ENCODE data around the gene MST1. TPM values are rescaled to one million over a fixed set of nuclear protein-coding genes. Genes with fewer than 3 reads are reported as not detected.

Gene MST1
- total RNA-seq, 1 experiment from 2014 or later: 1.7 TPM

DNA sequence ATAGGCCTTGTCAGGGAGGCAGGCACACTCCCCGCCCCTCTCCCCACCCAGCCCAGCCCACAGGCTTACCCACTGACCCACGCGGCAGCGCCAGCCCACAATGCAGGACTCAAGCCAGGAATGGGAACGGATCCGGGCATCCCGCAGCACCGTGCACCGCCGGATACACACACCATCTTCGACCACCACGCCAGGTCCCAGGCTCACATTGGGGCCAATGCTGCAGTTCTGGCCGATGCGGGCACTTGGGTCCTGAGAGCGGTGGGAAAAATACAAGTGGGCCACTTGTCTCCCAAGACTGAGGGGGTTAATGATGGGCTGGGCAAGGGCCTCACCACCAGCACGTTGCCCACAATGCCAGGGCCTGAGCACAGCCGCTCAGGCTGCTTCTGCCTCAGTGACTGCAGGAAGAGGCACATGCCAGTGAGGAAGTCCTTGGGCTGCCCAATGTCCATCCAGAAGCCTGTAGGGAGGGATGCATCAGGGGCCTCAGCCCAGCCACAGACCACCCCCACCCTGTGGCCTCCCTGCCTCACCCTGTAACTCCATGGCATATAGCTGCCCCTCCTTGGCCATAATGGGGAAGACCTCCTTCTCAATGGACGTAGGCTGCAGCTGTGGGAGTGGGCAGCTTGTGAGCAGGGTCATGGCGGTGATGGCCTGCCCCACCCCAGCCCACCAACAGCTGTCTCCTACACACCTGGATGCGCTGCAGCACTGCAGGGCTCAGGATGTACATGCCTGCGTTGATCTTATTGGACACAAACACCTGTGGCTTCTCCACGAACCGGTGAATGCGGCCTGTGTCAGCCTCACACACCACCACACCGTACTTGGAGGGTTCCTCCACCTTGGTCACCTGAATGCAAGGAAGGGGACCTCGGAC is 32.9 kb upstream of the MST1 start:
- H3K36me3 ChIP-seq (ENCODE audit: low read depth, low read length): peaks cover 16% of the 10 kb centered on the region
- intact Hi-C loops (cut with micrococcal nuclease): no loop called here
- no peak overlapping the region for H3K27ac ChIP-seq (ENCODE audit: low read length)

GRCh38 chr3:49721596-49721895 is 32.3 kb upstream of the MST1 start:
- CTCF ChIA-PET: no interaction called here
- no peak overlapping the region for H3K4me3 ChIP-seq (ENCODE audit: low read length)

More for the DNA sequence above, 32.9 kb upstream of the MST1 start:
- no peaks in the 10 kb centered on the region for H3K27me3 ChIP-seq (ENCODE audit: low read length)
- no peaks in the 10 kb centered on the region for H3F3A ChIP-seq (ENCODE audit: low read length, unreplicated experiment)
- BruUV-seq (replicated peaks): no TSS peak
- H3K9me2 ChIP-seq (replicated peaks; ENCODE audit: low read length): no peaks in the 10 kb centered on the region
- ChIA-PET CTCF (no interaction called here), POLR2A (ENCODE audit: unreplicated experiment) (no interaction called here)
- H3K9ac ChIP-seq (ENCODE audit: low read length): peak overlapping the region; percentile 98
- no peak overlapping the region for H2AFZ ChIP-seq (ENCODE audit: low read length)
- ATAC-seq: no peak
- TF ChIP-seq CTCF (conservative IDR thresholded peaks at IDR 0.05; ENCODE audit: low read depth, low read length) (no peak), EZH2 (IDR thresholded peaks at IDR 0.05; ENCODE audit: low read length, unreplicated experiment) (no peak), EZH2phosphoT487 (IDR thresholded peaks at IDR 0.05; ENCODE audit: borderline replicate concordance, low read length) (no peak)
- H3K4me1 ChIP-seq (ENCODE audit: insufficient read depth, low read length): peaks cover 20% of the 10 kb centered on the region
- H3K9me3 ChIP-seq (ENCODE audit: low read length): no peaks in the 10 kb centered on the region
- peak overlapping the region; percentile 96 for H3K4me2 ChIP-seq (ENCODE audit: low read length)
- peak overlapping the region; percentile 98 for H3K4me3 ChIP-seq (ENCODE audit: low read length)
- peaks cover 17% of the 10 kb centered on the region for H3K79me2 ChIP-seq (ENCODE audit: low read length)
- DNase-seq: no peak
- H4K20me1 ChIP-seq (ENCODE audit: low read length): no peaks in the 10 kb centered on the region

DNA sequence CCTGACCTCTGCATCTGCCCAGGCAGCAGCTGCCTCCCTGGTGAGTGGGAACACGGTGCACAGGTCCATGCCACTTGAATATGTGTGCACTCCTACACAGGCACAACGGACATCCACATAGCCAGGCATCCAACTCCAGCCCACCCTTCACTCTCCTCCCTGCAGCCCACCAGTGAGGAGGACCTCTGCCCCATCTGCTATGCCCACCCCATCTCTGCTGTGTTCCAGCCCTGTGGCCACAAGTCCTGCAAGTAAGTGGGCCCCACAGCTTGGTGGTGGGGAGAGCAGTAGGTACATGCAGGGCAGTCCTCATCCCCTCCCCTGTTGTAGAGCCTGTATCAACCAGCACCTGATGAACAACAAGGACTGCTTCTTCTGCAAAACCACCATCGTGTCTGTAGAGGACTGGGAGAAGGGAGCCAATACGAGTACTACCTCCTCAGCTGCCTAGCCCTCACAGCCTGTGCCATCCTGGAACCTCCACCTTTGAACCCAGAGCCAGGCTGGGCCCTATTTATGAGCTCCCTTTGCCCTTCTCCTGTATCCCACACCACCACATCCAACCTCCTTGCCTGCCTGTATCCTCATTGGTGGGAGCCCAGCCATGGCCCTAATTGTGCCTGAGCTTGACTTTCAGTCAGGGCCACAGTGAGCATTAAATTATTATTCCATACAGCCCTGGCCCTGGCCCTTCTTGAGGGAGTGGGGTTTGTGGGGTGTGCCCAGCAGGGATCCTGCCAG is 31.8 kb upstream of the MST1 start:
- CTCF ChIA-PET: no interaction called here
- H3K9me3 ChIP-seq (ENCODE audit: low read length): no peaks in the 10 kb centered on the region
- POLR2A ChIA-PET (ENCODE audit: unreplicated experiment): no interaction called here
- BruUV-seq (replicated peaks): no TSS peak
- H3K9me2 ChIP-seq (replicated peaks; ENCODE audit: low read length): no peaks in the 10 kb centered on the region
- TF ChIP-seq EZH2phosphoT487 (IDR thresholded peaks at IDR 0.05; ENCODE audit: borderline replicate concordance, low read length) (no peak), EZH2 (IDR thresholded peaks at IDR 0.05; ENCODE audit: low read length, unreplicated experiment) (no peak), CTCF (conservative IDR thresholded peaks at IDR 0.05; ENCODE audit: low read depth, low read length) (no peak)
- intact Hi-C loops (cut with micrococcal nuclease): no loop called here
- no peaks in the 10 kb centered on the region for H3K27me3 ChIP-seq (ENCODE audit: low read length)
- no peak overlapping the region for H3K27ac ChIP-seq (ENCODE audit: low read length)
- ATAC-seq: no peak
- H3K4me3 ChIP-seq (ENCODE audit: low read length): no peak overlapping the region
- no peak for DNase-seq
- peaks cover 17% of the 10 kb centered on the region for H3K79me2 ChIP-seq (ENCODE audit: low read length)
- H3K4me2 ChIP-seq (ENCODE audit: low read length): no peak overlapping the region
- H3K9ac ChIP-seq (ENCODE audit: low read length): no peak overlapping the region
- no peak overlapping the region for H2AFZ ChIP-seq (ENCODE audit: low read length)
- peaks cover 20% of the 10 kb centered on the region for H3K4me1 ChIP-seq (ENCODE audit: insufficient read depth, low read length)
- H4K20me1 ChIP-seq (ENCODE audit: low read length): no peaks in the 10 kb centered on the region
- H3K36me3 ChIP-seq (ENCODE audit: low read depth, low read length): peaks cover 16% of the 10 kb centered on the region
- H3F3A ChIP-seq (ENCODE audit: low read length, unreplicated experiment): no peaks in the 10 kb centered on the region

More at GRCh38 chr3:49721596-49721895, 32.3 kb upstream of the MST1 start:
- Histone ChIP-seq H3K9me2 (replicated peaks; ENCODE audit: low read length) (no peaks in the 10 kb centered on the region), H3K79me2 (ENCODE audit: low read length) (peaks cover 17% of the 10 kb centered on the region), H2AFZ (ENCODE audit: low read length) (no peak overlapping the region), H3K9me3 (ENCODE audit: low read length) (no peaks in the 10 kb centered on the region), H3K27me3 (ENCODE audit: low read length) (no peaks in the 10 kb centered on the region), H3K4me2 (ENCODE audit: low read length) (no peak overlapping the region), H3K27ac (ENCODE audit: low read length) (no peak overlapping the region), H3F3A (ENCODE audit: low read length, unreplicated experiment) (no peaks in the 10 kb centered on the region), H3K4me1 (ENCODE audit: insufficient read depth, low read length) (peaks cover 20% of the 10 kb centered on the region), H3K9ac (ENCODE audit: low read length) (no peak overlapping the region), H3K36me3 (ENCODE audit: low read depth, low read length) (peaks cover 16% of the 10 kb centered on the region), H4K20me1 (ENCODE audit: low read length) (no peaks in the 10 kb centered on the region)
- no TSS peak for BruUV-seq (replicated peaks)
- ATAC-seq: no peak
- intact Hi-C loops (cut with micrococcal nuclease): no loop called here
- DNase-seq: no peak
- TF ChIP-seq EZH2phosphoT487 (IDR thresholded peaks at IDR 0.05; ENCODE audit: borderline replicate concordance, low read length): no peak
- TF ChIP-seq EZH2 (IDR thresholded peaks at IDR 0.05; ENCODE audit: low read length, unreplicated experiment): no peak
- POLR2A ChIA-PET (ENCODE audit: unreplicated experiment): no interaction called here
